Muscle of leg (tissue), 11 donors: ENCODE measurements around the gene HELT. TPM values are rescaled to one million over a fixed set of nuclear protein-coding genes. Genes with fewer than 3 reads are reported as not detected.
"Not testable (repeated sequence)": the region's sequence is repeated elsewhere in the genome, so short reads cannot be mapped to it uniquely, and the experiment has no call there.

Experiments used
- DNase-seq: peaks from one replicate; pipeline ENCODE4 v3.0.0; 2013
- H3K27ac ChIP-seq: one replicate; pipeline ENCODE4 v1.5.1; 2013; ENCODE audit warnings: mild to moderate bottlenecking, low read length, control low read depth
- H3K27me3 ChIP-seq: one replicate; pipeline ENCODE4 v1.6.1; 2013; ENCODE audit warnings: low read length; ENCODE audit not compliant: control insufficient read depth, insufficient read depth
- H3K36me3 ChIP-seq: one replicate; pipeline ENCODE4 v1.6.1; 2013; ENCODE audit warnings: low read length; ENCODE audit not compliant: control insufficient read depth, insufficient read depth
- H3K4me1 ChIP-seq: one replicate; pipeline ENCODE4 v1.6.1; 2013; ENCODE audit warnings: low read length; ENCODE audit not compliant: control insufficient read depth, insufficient read depth
- H3K4me3 ChIP-seq: one replicate; pipeline ENCODE4 v1.5.1; 2013; ENCODE audit warnings: low read length, control low read depth
- H3K9me3 ChIP-seq: replicated peaks from 2 replicates; pipeline ENCODE4 v1.6.1; 2013; ENCODE audit warnings: low read depth, low read length; ENCODE audit not compliant: control insufficient read depth
- WGBS: methylation state at CpG from one replicate; pipeline ENCODE4 v1.1.5; 2013; ENCODE audit warnings: missing lambda C conversion rate; ENCODE audit not compliant: insufficient coverage; 5-methylcytosine and 5-hydroxymethylcytosine counted together
- polyA plus RNA-seq, 8 donors: library from polyadenylated mRNA; unstranded; fragments of 120-200 nt; gene quantifications; one replicate each; pipeline versions ENCODE4 v1.2.1 to v1.2.3, GENCODE V29; 2013; ENCODE audit warnings: inconsistent platforms in 1 of 8, low replicate concordance in 1 of 8; ENCODE audit not compliant: insufficient read length in 8 of 8, insufficient read depth in 1 of 8
- total RNA-seq: library from RNA; stranded (reverse); fragments of 120-200 nt; gene quantifications from one replicate; pipeline ENCODE4 v1.2.4, GENCODE V29; 2013

HELT gene
- total and polyA plus RNA-seq, 9 donors, result not detected

GRCh38 chr4:184997656-184998055 lies 20.6 kb upstream of the HELT start:
- not testable (repeated sequence) for H3K27me3 ChIP-seq, H3K36me3 ChIP-seq, H3K4me1 ChIP-seq, H3K9me3 ChIP-seq, DNase-seq, H3K4me3 ChIP-seq, H3K27ac ChIP-seq

GRCh38 chr4:185002784-185003183 lies 15.5 kb upstream of the HELT start:
- DNase-seq, result no peak
- Histone ChIP-seq H3K27ac (no peak overlapping the region), H3K4me1 (peaks cover 5% of the 10 kb centered on the region), H3K36me3 (no peaks in the 10 kb centered on the region), H3K9me3 (no peaks in the 10 kb centered on the region), H3K27me3 (peaks cover 21% of the 10 kb centered on the region), H3K4me3 (no peak overlapping the region)
- WGBS, result 96% methylated on average over 9 of the region's 11 CpGs

- H3K4me3 ChIP-seq, result no peak overlapping the region
- no peak for DNase-seq
- no peaks in the 10 kb centered on the region for H3K9me3 ChIP-seq
- no peaks in the 10 kb centered on the region for H3K36me3 ChIP-seq
- H3K4me1 ChIP-seq, result peaks cover 5% of the 10 kb centered on the region
- peaks cover 28% of the 10 kb centered on the region for H3K27me3 ChIP-seq
- 84% methylated on average over 15 of the region's 19 CpGs for WGBS
- H3K27ac ChIP-seq, result no peak overlapping the region
Observed at GRCh38 chr4:185003596-185004351, 14.5 kb upstream of the HELT start.

- WGBS, result 8% methylated on average over 21 of the region's 22 CpGs
- H3K36me3 ChIP-seq, result no peaks in the 10 kb centered on the region
- H3K27me3 ChIP-seq, result peaks cover 30% of the 10 kb centered on the region
- no peaks in the 10 kb centered on the region for H3K9me3 ChIP-seq
- peaks cover 5% of the 10 kb centered on the region for H3K4me1 ChIP-seq
- H3K27ac ChIP-seq, result no peak overlapping the region
- H3K4me3 ChIP-seq, result peak overlapping the region; percentile 20
- DNase-seq, result peak; percentile 20
Observed at GRCh38 chr4:185004562-185005218, 13.6 kb upstream of the HELT start.

GRCh38 chr4:185005219-185005819 lies 13.0 kb upstream of the HELT start:
- H3K9me3 ChIP-seq, result no peaks in the 10 kb centered on the region
- H3K36me3 ChIP-seq, result no peaks in the 10 kb centered on the region
- H3K27ac ChIP-seq, result no peak overlapping the region
- 0% methylated on average over 14 of the region's 22 CpGs for WGBS
- peaks cover 5% of the 10 kb centered on the region for H3K4me1 ChIP-seq
- H3K27me3 ChIP-seq, result peaks cover 36% of the 10 kb centered on the region
- peak; percentile 84 for DNase-seq
- peak overlapping the region; percentile 20 for H3K4me3 ChIP-seq

GRCh38 chr4:185011408-185011807 lies 6.9 kb upstream of the HELT start:
- Histone ChIP-seq H3K36me3 (no peaks in the 10 kb centered on the region), H3K4me3 (no peak overlapping the region), H3K27ac (no peak overlapping the region), H3K9me3 (no peaks in the 10 kb centered on the region), H3K27me3 (peaks cover 75% of the 10 kb centered on the region), H3K4me1 (no peaks in the 10 kb centered on the region)
- no peak for DNase-seq
- WGBS, result 25% methylated on average over 5 of the region's 8 CpGs

GRCh38 chr4:185013417-185014125 lies 4.7 kb upstream of the HELT start:
- Histone ChIP-seq H3K36me3 (no peaks in the 10 kb centered on the region), H3K4me1 (no peaks in the 10 kb centered on the region), H3K4me3 (no peak overlapping the region), H3K9me3 (no peaks in the 10 kb centered on the region), H3K27me3 (peaks cover 85% of the 10 kb centered on the region), H3K27ac (no peak overlapping the region)
- 31% methylated on average over 7 of the region's 16 CpGs for WGBS
- no peak for DNase-seq

- Histone ChIP-seq H3K4me1 (peaks cover 2% of the 10 kb centered on the region), H3K27ac (no peak overlapping the region), H3K4me3 (no peak overlapping the region), H3K36me3 (no peaks in the 10 kb centered on the region), H3K27me3 (peaks cover 94% of the 10 kb centered on the region), H3K9me3 (no peaks in the 10 kb centered on the region)
- WGBS, result 39% methylated on average over 3 of the region's 5 CpGs
- no peak for DNase-seq
Observed at GRCh38 chr4:185015108-185015507, 3.2 kb upstream of the HELT start.

GRCh38 chr4:185016101-185016940 lies 2.0 kb upstream of the HELT start:
- H3K36me3 ChIP-seq, result no peaks in the 10 kb centered on the region
- no peak overlapping the region for H3K4me3 ChIP-seq
- WGBS, result 3% methylated on average over 29 of the region's 47 CpGs
- no peak overlapping the region for H3K27ac ChIP-seq
- no peak for DNase-seq
- no peaks in the 10 kb centered on the region for H3K9me3 ChIP-seq
- peaks cover 98% of the 10 kb centered on the region for H3K27me3 ChIP-seq
- H3K4me1 ChIP-seq, result peaks cover 12% of the 10 kb centered on the region
